Measurements from ENCODE around the gene TREX2. TPM values are rescaled to one million over a fixed set of nuclear protein-coding genes. Genes with fewer than 3 reads are reported as not detected.
"Not testable (repeated sequence)": the region's sequence is repeated elsewhere in the genome, so short reads cannot be mapped to it uniquely, and the experiment has no call there.

The TREX2 gene
- total RNA-seq, 2 donors from 2014 or later = 1.0 to 1.6 TPM

DNA sequence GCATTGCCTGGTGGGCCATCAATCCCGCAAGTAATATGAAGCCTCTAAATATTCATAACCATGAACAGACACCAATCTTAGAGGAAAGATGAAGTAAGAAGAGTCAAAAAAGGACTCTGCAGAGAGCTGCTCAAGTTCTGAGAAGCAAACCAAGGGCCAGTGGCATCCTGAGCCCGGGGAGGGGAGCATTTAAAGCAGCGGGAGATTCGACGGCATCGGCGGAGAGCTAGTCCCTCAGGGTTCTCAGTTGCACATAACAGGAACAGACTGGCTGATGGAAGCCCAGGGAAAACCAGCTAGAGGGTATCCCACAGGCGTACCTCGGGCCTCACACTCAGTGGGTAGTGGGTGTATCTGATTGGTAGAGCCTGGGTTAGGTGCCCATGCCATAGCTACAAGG lies 39.8 kb downstream of the TREX2 start:
- no peak overlapping the region for H3K27ac ChIP-seq
- WGBS, 2 donors = 76 to 85% methylated on average over 6 to 9 of the region's 9 CpGs
- intact Hi-C loops (cut with DNase I) = no loop called here
- ATAC-seq (no peak), DNase-seq (no peak)
- H3K27me3 ChIP-seq = no peaks in the 10 kb centered on the region
- H3K4me1 ChIP-seq = no peaks in the 10 kb centered on the region
- H3K4me3 ChIP-seq = no peak overlapping the region
- TF ChIP-seq CTCF (IDR thresholded peaks at IDR 0.05) = no peak
- no peak for TF ChIP-seq POLR2A (IDR thresholded peaks at IDR 0.05)
- no peaks in the 10 kb centered on the region for H3K36me3 ChIP-seq (replicated peaks in 1 of 2; ENCODE audit: insufficient read depth in 1 of 2, low read depth in 2 of 2)
- no peaks in the 10 kb centered on the region for H3K9me3 ChIP-seq

DNA sequence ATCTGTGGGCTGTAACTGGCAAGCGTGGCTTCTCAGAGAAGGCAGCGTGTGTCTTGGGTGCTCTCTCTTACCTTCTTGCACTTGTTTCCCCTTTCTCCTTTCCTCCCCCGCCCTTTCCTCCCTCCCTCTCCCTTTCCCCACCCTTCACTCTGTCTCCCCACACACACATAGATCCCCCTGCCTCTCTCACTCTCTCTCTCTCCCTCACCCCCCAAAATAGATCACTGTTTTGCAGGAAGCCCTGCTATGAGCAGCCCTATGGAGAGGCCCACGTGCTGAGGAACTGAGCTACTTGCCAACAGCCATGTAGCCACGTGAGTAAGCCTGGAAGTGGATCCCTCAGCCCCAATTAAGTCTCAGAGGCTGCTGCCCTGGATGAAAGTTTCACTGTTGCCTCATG lies 40.4 kb downstream of the TREX2 start:
- no peak overlapping the region for H3K4me3 ChIP-seq
- no peaks in the 10 kb centered on the region for H3K4me1 ChIP-seq
- no peak for DNase-seq
- 41 to 58% methylated on average over 2 to 4 of the region's 5 CpGs for WGBS, 2 donors
- intact Hi-C loops (cut with DNase I) = no loop called here
- H3K27ac ChIP-seq = no peak overlapping the region
- TF ChIP-seq CTCF (IDR thresholded peaks at IDR 0.05) (no peak), POLR2A (IDR thresholded peaks at IDR 0.05) (no peak)
- no peaks in the 10 kb centered on the region for H3K9me3 ChIP-seq
- H3K27me3 ChIP-seq = no peaks in the 10 kb centered on the region
- no peak for ATAC-seq
- H3K36me3 ChIP-seq (replicated peaks in 1 of 2; ENCODE audit: insufficient read depth in 1 of 2, low read depth in 2 of 2) = no peaks in the 10 kb centered on the region

GRCh38 chrX:153404333-153404732 lies 41.5 kb downstream of the TREX2 start:
- H3K4me1 ChIP-seq; H3K27ac ChIP-seq; H3K36me3 ChIP-seq (replicated peaks in 1 of 2; ENCODE audit: insufficient read depth in 1 of 2, low read depth in 2 of 2); DNase-seq; intact Hi-C loops (cut with DNase I); H3K9me3 ChIP-seq; H3K4me3 ChIP-seq; ATAC-seq; H3K27me3 ChIP-seq: not testable (repeated sequence)
- 79 to 92% methylated on average over 3 to 4 of the region's 5 CpGs for WGBS, 2 donors

DNA sequence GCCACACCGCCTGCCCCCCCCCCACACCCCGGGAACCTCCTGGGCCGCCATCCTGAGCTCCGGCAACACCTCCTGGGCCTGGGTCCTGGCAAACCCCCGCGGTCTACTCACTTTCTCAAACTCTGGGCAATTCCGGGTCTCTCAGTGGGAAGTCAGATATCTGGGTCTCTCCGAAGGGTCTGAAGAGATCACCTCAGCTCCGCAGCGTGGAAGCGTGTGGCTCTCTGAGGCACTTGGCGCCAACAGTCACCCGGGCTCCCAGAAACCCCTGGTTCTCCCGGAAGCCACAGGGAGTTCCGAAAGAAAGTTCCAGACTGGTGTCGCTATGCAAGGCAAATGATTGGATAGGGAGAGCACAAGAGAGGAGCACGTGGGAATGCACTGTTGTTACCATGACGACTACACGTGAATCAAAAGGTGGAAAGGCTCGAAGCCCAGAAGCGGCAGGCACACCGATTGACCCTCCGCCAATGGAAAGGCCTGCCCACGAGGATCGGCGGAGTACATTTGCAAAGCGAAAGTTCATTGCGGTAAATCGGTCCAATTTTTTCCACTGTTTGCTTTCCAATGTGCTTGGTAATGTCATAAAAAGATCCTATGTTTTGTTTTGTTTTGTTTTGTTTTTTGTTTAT lies 44.6 kb downstream of the TREX2 start, which contains the start of gene PNMA6E:
Gene PNMA6E, minus strand, starts transcription at position 218 of the 632 bp plus-strand sequence. CDS start 2,501 bp downstream, outside the sequence.
- Histone ChIP-seq H3K36me3 (replicated peaks in 1 of 2; ENCODE audit: insufficient read depth in 1 of 2, low read depth in 2 of 2) (no peaks in the 10 kb centered on the region), H3K4me3 (no peak within 1 kb of the TSS), H3K4me1 (no peaks in the 10 kb centered on the region), H3K27me3 (no peaks in the 10 kb centered on the region), H3K27ac (no peak within 1 kb of the TSS), H3K9me3 (no peaks in the 10 kb centered on the region)
- TF ChIP-seq CTCF (IDR thresholded peaks at IDR 0.05) (no peak), POLR2A (IDR thresholded peaks at IDR 0.05) (no peak)
- 88 to 91% methylated on average over 17 to 24 of the region's 29 CpGs for WGBS, 2 donors
- DNase-seq = no peak
- ATAC-seq = no peak
- intact Hi-C loops (cut with DNase I) = no loop called here

DNA sequence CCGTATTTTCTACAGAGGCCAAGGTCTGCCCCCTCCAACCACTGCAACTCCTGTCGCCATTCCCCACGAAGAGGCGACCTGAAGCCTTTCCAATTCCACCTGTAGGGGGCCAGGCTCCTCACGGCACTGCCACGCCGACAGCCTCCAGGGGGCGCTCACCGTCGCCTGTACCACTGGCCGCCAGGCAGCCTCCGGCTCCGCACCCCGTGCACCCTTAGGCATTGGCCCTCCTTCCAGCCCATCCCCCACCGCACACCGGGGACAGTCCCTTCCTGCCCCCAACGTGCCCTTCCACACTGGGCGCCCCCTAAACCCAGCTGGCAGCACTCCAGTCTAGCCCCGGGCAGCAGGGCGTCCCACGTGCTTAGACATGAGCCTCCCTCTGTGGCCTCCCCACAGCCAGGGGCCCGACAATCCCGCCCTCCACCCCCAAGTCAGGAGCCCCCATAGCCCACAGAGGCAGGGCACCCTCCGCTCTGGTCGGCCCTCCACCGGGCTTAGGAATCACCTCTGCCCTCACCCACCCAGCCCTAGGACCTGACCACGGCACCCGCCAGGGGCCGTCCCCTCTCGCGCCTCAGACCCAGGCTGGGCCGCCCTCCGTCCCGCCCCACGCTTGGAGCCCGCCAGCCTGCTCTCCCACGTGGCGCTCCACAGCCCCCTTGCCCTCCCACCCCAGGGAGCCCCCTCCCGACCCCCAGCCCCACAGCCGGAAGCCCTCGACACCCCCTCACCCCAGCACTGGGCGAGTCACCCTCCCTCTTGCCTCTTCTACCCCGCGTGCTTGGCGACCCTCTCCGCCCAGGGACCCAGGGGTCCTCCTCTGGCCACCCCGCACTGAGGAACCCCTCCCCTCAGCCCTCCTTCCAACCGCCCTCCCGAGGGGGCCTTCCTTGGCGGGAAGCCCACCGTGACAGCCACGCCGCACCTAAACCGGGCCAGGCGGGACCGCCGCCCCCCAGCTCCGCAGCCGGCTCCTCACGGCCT lies 45.4 kb downstream of the TREX2 start:
- Histone ChIP-seq H3K4me1 (no peaks in the 10 kb centered on the region), H3K27me3 (no peaks in the 10 kb centered on the region), H3K4me3 (no peak overlapping the region), H3K9me3 (no peaks in the 10 kb centered on the region), H3K36me3 (replicated peaks in 1 of 2; ENCODE audit: insufficient read depth in 1 of 2, low read depth in 2 of 2) (no peaks in the 10 kb centered on the region), H3K27ac (no peak overlapping the region)
- TF ChIP-seq CTCF (IDR thresholded peaks at IDR 0.05) (peak in 6 of 7 experiments; percentile 10 to 48 (median 36)), POLR2A (IDR thresholded peaks at IDR 0.05) (no peak)
- DNase-seq = peak in 1 of 4 donors; percentile 18
- no peak for ATAC-seq
- intact Hi-C loops (cut with DNase I) = no loop called here
- WGBS, 2 donors = 42 to 60% methylated on average over 16 to 18 of the region's 60 CpGs
